HepG2 (cell line): ENCODE measurements around the gene FKBP1A. TPM values are rescaled to one million over a fixed set of nuclear protein-coding genes. Genes with fewer than 3 reads are reported as not detected.

Experiments used
- FOXC1 ChIP-seq: sonication (generic); formaldehyde crosslinking; IDR thresholded peaks from 2 replicates; pipeline ENCODE4 v1.8.0; 2022; ENCODE audit warnings: mild to moderate bottlenecking, missing genetic modification reagents, borderline replicate concordance
- MED13 ChIP-seq: sonication (generic); formaldehyde crosslinking; IDR thresholded peaks from 2 replicates; pipeline ENCODE4 v1.5.0; 2020; ENCODE audit warnings: missing genetic modification reagents
- REST ChIP-seq, 2 experiments: IDR thresholded peaks; 2 replicates each; pipeline ENCODE4 v1.6.1; 2011 to 2012; ENCODE audit warnings: low read length in 2 of 2, borderline replicate concordance in 1 of 2, low read depth in 1 of 2, mild to moderate bottlenecking in 1 of 2, moderate library complexity in 1 of 2
- TIGD3 ChIP-seq: sonication (generic); formaldehyde crosslinking; IDR thresholded peaks from 2 replicates; pipeline ENCODE4 v1.5.1; 2020; ENCODE audit warnings: mild to moderate bottlenecking, missing genetic modification reagents, borderline replicate concordance
- TMF1 ChIP-seq: sonication (generic); formaldehyde crosslinking; IDR thresholded peaks from 2 replicates; pipeline ENCODE4 v1.8.1; 2022; ENCODE audit warnings: low read depth, missing genetic modification reagents
- ZBTB2 ChIP-seq: sonication (generic); formaldehyde crosslinking; IDR thresholded peaks from 2 replicates; pipeline ENCODE4 v1.8.0; 2022; ENCODE audit warnings: low read depth, missing genetic modification reagents
- ZBTB20 ChIP-seq: sonication (generic); formaldehyde crosslinking; IDR thresholded peaks from 2 replicates; pipeline ENCODE4 v1.8.1; 2023; ENCODE audit warnings: missing genetic modification reagents, low read depth, mild to moderate bottlenecking, borderline replicate concordance
- ZBTB25 ChIP-seq: IDR thresholded peaks from 2 replicates; pipeline ENCODE4 v1.6.1; 2018; ENCODE audit warnings: missing genetic modification reagents
- ZKSCAN5 ChIP-seq: sonication (generic); formaldehyde crosslinking; IDR thresholded peaks from 2 replicates; pipeline ENCODE4 v1.5.1; 2020; ENCODE audit warnings: mild to moderate bottlenecking, missing genetic modification reagents
- ZNF17 ChIP-seq: sonication (generic); formaldehyde crosslinking; IDR thresholded peaks from 2 replicates; pipeline ENCODE4 v1.5.0; 2020; ENCODE audit warnings: mild to moderate bottlenecking, missing genetic modification reagents
- ZNF275 ChIP-seq: sonication (generic); formaldehyde crosslinking; IDR thresholded peaks from 2 replicates; pipeline ENCODE4 v1.8.0; 2022; ENCODE audit warnings: missing genetic modification reagents, mild to moderate bottlenecking, inconsistent platforms, borderline replicate concordance
- ZNF678 ChIP-seq: sonication (generic); formaldehyde crosslinking; IDR thresholded peaks from 2 replicates; pipeline ENCODE4 v1.4.0; 2020; ENCODE audit warnings: mild to moderate bottlenecking, missing genetic modification reagents
- ZNF777 ChIP-seq: sonication (generic); formaldehyde crosslinking; IDR thresholded peaks from 2 replicates; pipeline ENCODE4 v1.4.0; 2020; ENCODE audit warnings: missing genetic modification reagents
- ZNF784 ChIP-seq: sonication (generic); formaldehyde crosslinking; IDR thresholded peaks from 2 replicates; pipeline ENCODE4 v1.5.1; 2020; ENCODE audit warnings: missing genetic modification reagents, mild to moderate bottlenecking, borderline replicate concordance
- ZSCAN12 ChIP-seq: sonication (generic); formaldehyde crosslinking; IDR thresholded peaks from 2 replicates; pipeline ENCODE4 v1.9.0; 2021; ENCODE audit warnings: mild to moderate bottlenecking, missing genetic modification reagents
- ZSCAN5A ChIP-seq: sonication (generic); formaldehyde crosslinking; IDR thresholded peaks from 2 replicates; pipeline ENCODE4 v1.8.0; 2022; ENCODE audit warnings: mild to moderate bottlenecking, missing genetic modification reagents, borderline replicate concordance
- polyA plus RNA-seq, 8 experiments: library from polyadenylated mRNA; depleted of rRNA in 3 of 8; stranded (reverse) in 7 of 8; unstranded in 1 of 8; fragments of >200 nt; fragmentation: Illumina TruSeq in 4 of 8; extraction: Trizol in 4 of 8; gene quantifications; 2 replicates each; pipeline versions ENCODE4 v1.2.1 to v1.2.3, GENCODE V29; 2011 to 2016; ENCODE audit warnings: low read depth in 4 of 8, missing spikeins in 1 of 8, mixed read lengths in 1 of 8; ENCODE audit not compliant: insufficient read depth in 1 of 8
- total RNA-seq, 5 experiments: library from RNA; depleted of rRNA; stranded (reverse); fragments of >200 nt; fragmentation: Illumina TruSeq; extraction: Trizol; gene quantifications; 2 replicates each; pipeline ENCODE4 v1.2.3, GENCODE V29; 2016; ENCODE audit warnings: low read depth in 1 of 5

Gene FKBP1A
- total and polyA plus RNA-seq, 2 of the 13 experiments (the other 11 are each of a cell fraction or from before 2014, with no cell fraction given): 119 to 468 TPM

- TF ChIP-seq ZNF784 (no peak), ZNF275 (CRISPR knock-in tag) (no peak), MED13 (CRISPR knock-in tag) (no peak), ZBTB25 (CRISPR knock-in tag) (peak; percentile 40; the same call in 1 of the 2 replicates), FOXC1 (CRISPR knock-in tag) (no peak), TMF1 (CRISPR knock-in tag) (no peak), ZBTB20 (CRISPR knock-in tag) (peak; percentile 68; the same call in 1 of the 2 replicates), ZBTB2 (CRISPR knock-in tag) (no peak), ZNF17 (CRISPR knock-in tag) (no peak), ZNF777 (CRISPR knock-in tag) (no peak), ZNF678 (CRISPR knock-in tag) (no peak), TIGD3 (CRISPR knock-in tag) (no peak), ZSCAN5A (CRISPR knock-in tag) (no peak), REST (IDR thresholded peaks at IDR 0.05; ENCODE audit: borderline replicate concordance in 1 of 2, low read depth in 1 of 2, low read length in 2 of 2) (no peak), ZKSCAN5 (CRISPR knock-in tag) (no peak), ZSCAN12 (CRISPR knock-in tag) (no peak)
Measured at GRCh38 chr20:1415667-1416468, 23.0 kb upstream of the FKBP1A start (continued).
